Transverse colon (tissue), 4 donors: ENCODE data around the gene XYLT2.

Experiments
- EP300 ChIP-seq: sonication (generic); formaldehyde crosslinking; IDR thresholded peaks from one replicate; pipeline ENCODE4 v1.6.1; 2017; ENCODE audit warnings: antibody characterized with exemption, low read depth
- POLR2A ChIP-seq: fragments of 450-650 bp; IDR thresholded peaks from one replicate; pipeline ENCODE4 v1.6.1; 2016; ENCODE audit warnings: antibody characterized with exemption, mild to moderate bottlenecking, moderate library complexity
- POLR2AphosphoS5 ChIP-seq, 3 donors: sonication (generic); formaldehyde crosslinking; IDR thresholded peaks; one replicate each; pipeline ENCODE4 v1.6.1; 2016; ENCODE audit warnings: antibody characterized with exemption in 3 of 3
- TF ChIP-seq, protein P1 (sequence below), 5 experiments: fragments of 200-600 bp in 3 of 5; fragments of 450-650 bp in 2 of 5; sonication (generic) in 3 of 5; IDR thresholded peaks; 1 replicate in 2 of 5; 2 replicates in 3 of 5; pipeline ENCODE4 v1.5.1; 2016 to 2017; ENCODE audit warnings: antibody characterized with exemption in 5 of 5, inconsistent platforms in 3 of 5, mild to moderate bottlenecking in 2 of 5, moderate library complexity in 1 of 5

DNA sequence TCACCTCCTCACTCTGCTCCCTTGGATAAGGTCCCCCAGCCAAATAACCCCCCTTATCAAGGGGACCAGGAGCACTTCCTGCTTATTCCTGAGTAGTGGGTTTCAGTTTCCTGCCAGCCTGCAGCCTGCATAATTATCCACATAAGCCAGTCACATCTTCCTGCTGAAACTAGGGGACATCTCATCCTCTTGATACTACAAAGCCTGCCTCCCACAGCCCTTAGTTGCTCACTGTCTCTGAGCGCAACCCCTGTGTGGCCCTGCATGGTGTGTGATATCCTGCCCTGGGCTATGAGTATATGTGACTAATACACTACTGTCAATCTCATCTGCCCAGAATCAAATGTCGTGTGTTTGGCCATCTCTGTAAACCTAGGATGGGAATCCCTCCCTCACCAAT, 8.0 kb upstream of the XYLT2 start:
- TF ChIP-seq, protein P1, sequence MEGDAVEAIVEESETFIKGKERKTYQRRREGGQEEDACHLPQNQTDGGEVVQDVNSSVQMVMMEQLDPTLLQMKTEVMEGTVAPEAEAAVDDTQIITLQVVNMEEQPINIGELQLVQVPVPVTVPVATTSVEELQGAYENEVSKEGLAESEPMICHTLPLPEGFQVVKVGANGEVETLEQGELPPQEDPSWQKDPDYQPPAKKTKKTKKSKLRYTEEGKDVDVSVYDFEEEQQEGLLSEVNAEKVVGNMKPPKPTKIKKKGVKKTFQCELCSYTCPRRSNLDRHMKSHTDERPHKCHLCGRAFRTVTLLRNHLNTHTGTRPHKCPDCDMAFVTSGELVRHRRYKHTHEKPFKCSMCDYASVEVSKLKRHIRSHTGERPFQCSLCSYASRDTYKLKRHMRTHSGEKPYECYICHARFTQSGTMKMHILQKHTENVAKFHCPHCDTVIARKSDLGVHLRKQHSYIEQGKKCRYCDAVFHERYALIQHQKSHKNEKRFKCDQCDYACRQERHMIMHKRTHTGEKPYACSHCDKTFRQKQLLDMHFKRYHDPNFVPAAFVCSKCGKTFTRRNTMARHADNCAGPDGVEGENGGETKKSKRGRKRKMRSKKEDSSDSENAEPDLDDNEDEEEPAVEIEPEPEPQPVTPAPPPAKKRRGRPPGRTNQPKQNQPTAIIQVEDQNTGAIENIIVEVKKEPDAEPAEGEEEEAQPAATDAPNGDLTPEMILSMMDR (IDR thresholded peaks at IDR 0.05): no peak
- TF ChIP-seq POLR2AphosphoS5 (IDR thresholded peaks at IDR 0.05) (no peak), EP300 (no peak), POLR2A (no peak)
